Measurements from ENCODE around the gene HMG20A.

The HMG20A gene

GRCh38 chr15:77526595-77527163, 106.0 kb downstream of the HMG20A start:
- no peak for DNase-seq

- no peak for DNase-seq
These were observed 106.6 kb downstream of the HMG20A start for GRCh38 chr15:77527164-77527778.

- no peak for DNase-seq
These were observed 107.1 kb downstream of the HMG20A start for GRCh38 chr15:77527831-77528231.

- DNase-seq = no peak
These were observed 107.7 kb downstream of the HMG20A start for GRCh38 chr15:77528290-77528967.

- DNase-seq = no peak
These were observed 108.3 kb downstream of the HMG20A start for GRCh38 chr15:77528968-77529319.

- DNase-seq = no peak
These were observed 108.9 kb downstream of the HMG20A start for GRCh38 chr15:77529394-77530159.

- no peak for DNase-seq
These were observed 109.9 kb downstream of the HMG20A start for GRCh38 chr15:77530576-77530975.

GRCh38 chr15:77531191-77532000, 110.7 kb downstream of the HMG20A start:
- no peak for DNase-seq

GRCh38 chr15:77532067-77532710, 111.5 kb downstream of the HMG20A start:
- DNase-seq = no peak

- no peak for DNase-seq
These were observed 112.2 kb downstream of the HMG20A start for GRCh38 chr15:77532846-77533245.

GRCh38 chr15:77533578-77534430, 113.1 kb downstream of the HMG20A start:
- DNase-seq = no peak
